GM12872 (cell line): ENCODE results near the gene NUPR1.

Experiments used
- CTCF ChIP-seq: IDR thresholded peaks from 3 replicates; pipeline ENCODE4 v1.5.1; 2011; ENCODE audit warnings: low read depth, mild to moderate bottlenecking, low read length, moderate library complexity; ENCODE audit not compliant: insufficient read depth

The NUPR1 gene

DNA sequence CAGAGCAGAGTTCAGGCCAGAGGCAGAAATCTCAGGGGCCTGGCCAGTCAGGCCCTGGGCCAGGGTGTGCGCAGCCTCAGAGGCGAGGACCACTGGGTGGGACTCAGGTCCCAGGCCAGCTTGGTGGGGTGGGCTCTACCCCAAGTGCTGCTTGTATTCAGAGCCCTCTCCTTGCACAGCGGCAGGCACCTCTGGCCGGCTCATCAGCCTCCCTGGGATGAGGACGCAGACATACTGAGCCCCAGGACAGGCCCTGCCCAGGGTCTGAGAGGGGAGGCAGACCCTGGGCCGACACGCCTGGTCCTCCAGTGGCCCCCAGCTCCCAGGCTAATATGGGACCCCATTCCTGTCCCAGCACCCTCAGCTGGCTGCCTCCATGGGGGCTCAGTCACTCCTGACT, 24.5 kb downstream of the NUPR1 start:
- no peak for TF ChIP-seq CTCF

GRCh38 chr16:28513484-28514181, 25.1 kb downstream of the NUPR1 start:
- TF ChIP-seq CTCF: no peak

DNA sequence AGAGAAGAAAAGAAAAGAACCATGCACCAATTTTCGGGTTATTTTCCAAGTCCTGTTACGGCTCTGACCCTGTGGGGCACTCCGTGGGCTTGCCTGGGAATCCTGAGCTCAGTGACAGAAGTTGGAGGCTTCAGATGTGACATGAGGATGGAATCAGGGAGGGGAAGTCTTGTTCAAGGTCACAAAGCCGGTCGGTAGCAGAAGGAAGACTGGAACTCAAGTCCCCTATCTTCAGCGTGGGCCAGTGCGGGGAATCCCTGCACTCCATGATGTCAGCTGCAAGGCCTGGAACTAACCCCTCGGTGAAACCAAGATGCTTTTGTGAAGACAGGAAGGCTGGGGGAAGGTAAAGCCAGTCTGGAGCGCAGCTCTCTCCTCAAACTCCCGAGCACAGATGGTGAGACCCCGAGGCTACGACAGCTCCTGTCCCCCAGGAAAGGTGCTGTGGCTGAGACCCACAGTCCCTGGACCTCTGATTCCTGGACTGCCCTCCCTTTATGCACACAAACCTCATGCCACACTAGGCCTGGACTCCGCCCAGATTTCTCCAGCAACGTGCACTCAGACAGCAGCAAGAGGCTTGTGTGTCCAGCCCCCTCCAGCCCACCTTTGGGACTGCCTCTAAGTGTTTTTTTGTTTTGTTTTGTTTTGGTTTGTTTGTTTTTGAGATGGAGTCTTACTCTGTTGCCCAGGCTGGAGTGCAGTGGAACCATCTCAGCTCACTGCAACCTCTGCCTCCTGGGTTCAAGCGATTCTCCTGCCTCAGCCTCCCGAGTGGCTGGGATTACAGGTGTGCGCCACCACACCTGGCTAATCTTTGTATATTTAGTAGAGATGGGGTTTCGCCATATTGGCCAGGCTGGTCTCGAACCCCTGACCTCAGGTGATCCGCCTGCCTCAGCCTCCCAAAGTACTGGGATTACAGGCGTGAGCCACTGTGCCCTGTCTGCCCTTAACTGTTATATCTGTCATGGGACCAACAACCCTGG, 26.7 kb downstream of the NUPR1 start:
- TF ChIP-seq CTCF: no peak

DNA sequence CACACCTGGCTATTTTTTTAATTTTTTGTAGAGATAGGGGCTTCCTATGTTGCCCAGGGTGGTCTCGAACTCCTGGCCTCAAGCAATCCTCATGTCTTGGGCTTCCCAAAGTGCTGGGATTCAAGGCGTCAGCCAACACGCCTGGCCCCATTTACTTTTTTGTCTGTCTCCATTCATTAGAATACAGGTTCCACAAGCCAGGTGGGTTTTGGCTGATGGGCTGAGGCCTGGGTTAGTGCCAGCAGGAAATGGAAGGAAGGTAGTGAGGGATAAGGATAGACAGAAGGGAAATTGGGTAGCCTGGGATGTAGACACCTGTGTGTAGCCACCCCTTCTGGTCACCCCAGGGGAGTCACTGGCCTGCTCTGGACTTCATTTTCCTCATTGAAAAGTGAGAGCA, 27.7 kb downstream of the NUPR1 start:
- TF ChIP-seq CTCF: no peak

DNA sequence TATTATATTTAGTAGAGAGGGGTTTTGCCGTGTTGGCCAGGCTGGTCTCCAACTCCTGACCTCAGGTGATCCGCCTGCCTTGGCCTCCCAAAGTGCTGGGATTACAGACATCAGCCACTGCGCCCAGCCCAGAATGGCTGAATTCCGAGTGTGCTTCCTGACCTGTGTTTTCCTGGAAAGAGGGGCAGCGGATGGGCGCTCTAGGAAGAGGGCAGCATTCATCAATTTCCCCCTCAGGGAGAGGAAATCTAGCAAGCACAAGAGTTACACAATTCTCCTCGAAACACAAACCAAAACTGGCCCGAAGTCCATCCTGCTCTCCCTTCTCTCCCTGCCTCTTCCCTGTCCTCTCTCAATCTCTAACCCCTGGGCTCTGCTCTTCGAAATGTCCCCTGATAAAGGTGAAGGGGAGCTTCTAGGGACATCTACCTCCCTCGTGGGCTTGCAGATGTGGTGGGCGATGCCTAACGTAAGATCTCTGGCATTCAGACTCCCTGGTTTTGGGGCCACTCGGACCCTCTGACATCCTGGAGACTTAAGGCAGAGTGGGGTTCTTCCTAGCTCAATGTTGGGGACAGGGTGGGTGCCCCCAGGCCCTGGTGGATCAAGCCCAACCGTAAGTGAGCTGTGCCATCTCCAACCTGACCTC, 33.2 kb downstream of the NUPR1 start:
- no peak for TF ChIP-seq CTCF

DNA sequence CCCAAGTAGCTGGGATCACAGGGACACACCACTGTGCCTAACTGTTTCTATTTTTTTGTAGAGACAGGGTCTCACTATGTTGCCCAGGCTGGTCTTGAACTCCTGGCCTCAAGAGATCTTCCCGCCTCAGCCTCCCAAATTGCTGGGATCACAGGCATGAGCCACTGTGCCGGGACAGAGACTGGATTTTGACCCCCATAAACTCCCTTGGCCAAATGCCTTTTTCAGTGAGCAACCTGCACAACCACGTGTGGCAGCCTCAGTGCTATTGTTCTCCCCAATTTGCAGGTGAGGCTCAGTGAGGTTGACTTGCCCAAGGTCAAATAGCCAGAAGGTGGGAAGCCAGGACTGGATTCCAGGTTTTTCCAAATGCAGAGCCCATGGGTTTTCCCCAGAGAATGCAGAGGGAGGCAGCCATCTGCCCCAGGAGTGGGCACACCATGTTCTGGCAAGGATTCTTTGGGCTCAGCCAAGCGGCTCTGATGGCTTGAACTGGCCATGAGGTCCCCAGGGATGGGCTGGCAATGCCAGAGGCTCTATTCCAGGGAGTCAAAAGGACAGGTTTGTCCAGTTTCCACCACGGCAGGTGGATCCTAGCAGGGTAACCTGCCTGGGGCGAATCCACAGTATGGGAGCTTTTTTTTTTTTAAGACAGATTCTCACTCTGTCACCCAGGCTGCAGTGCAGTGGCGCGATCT, 33.9 kb downstream of the NUPR1 start:
- TF ChIP-seq CTCF: no peak
